K562 (cell line): ENCODE measurements around the gene RPL36AL. TPM values are rescaled to one million over a fixed set of nuclear protein-coding genes. Genes with fewer than 3 reads are reported as not detected.
A peak's percentile ranks its signal among the peaks of the same experiment; 100 is the strongest.

Source experiments
- BHLHE40 ChIP-seq: IDR thresholded peaks from 2 replicates; pipeline ENCODE4 v1.6.1; 2011; ENCODE audit warnings: low read length, improper control_type of control experiment
- HDGF ChIP-seq: fragments of 450-650 bp; IDR thresholded peaks from 2 replicates; pipeline ENCODE4 v1.6.1; 2016
- HLTF ChIP-seq: fragments of 450-650 bp; IDR thresholded peaks from 2 replicates; pipeline ENCODE4 v1.6.1; 2016
- HMGN3 ChIP-seq: IDR thresholded peaks from 2 replicates; pipeline ENCODE4 v1.6.1; 2011; ENCODE audit warnings: borderline replicate concordance, low read depth, mild to moderate bottlenecking, mixed read lengths, low read length; ENCODE audit not compliant: insufficient read length; ENCODE audit errors: extremely low read depth
- HNRNPL ChIP-seq: fragments of 200-400 bp; formaldehyde crosslinking; IDR thresholded peaks from 2 replicates; pipeline ENCODE4 v1.6.1; 2017; ENCODE audit warnings: low read depth, mild to moderate bottlenecking, low read length
- HNRNPLL ChIP-seq: fragments of 200-400 bp; formaldehyde crosslinking; IDR thresholded peaks from 2 replicates; pipeline ENCODE4 v1.6.1; 2017; ENCODE audit warnings: low read length, low read depth, mild to moderate bottlenecking; ENCODE audit not compliant: poor library complexity, severe bottlenecking
- KDM4B ChIP-seq, 2 experiments: fragments of 450-650 bp in 1 of 2; sonication (generic) in 1 of 2; IDR thresholded peaks; 2 replicates each; pipeline ENCODE4 v1.6.1; 2016 to 2017; ENCODE audit warnings: borderline replicate concordance in 2 of 2, antibody characterized with exemption in 1 of 2, low read depth in 1 of 2, mild to moderate bottlenecking in 1 of 2
- MED1 ChIP-seq: sonication (generic); formaldehyde crosslinking; IDR thresholded peaks from 2 replicates; pipeline ENCODE4 v1.8.1; 2023; ENCODE audit warnings: missing genetic modification reagents, borderline replicate concordance
- NRF1 ChIP-seq, 2 experiments: fragments of 450-650 bp; IDR thresholded peaks in 1 of 2; conservative IDR thresholded peaks in 1 of 2; 2 replicates each; pipeline ENCODE4 v1.6.1; 2014; ENCODE audit warnings: mild to moderate bottlenecking in 2 of 2
- RBM25 ChIP-seq: fragments of 200-400 bp; formaldehyde crosslinking; IDR thresholded peaks from 2 replicates; pipeline ENCODE4 v1.6.1; 2018; ENCODE audit warnings: low read length, low read depth, moderate library complexity; ENCODE audit not compliant: severe bottlenecking
- RNF2 ChIP-seq: sonication (generic); IDR thresholded peaks from 2 replicates; pipeline ENCODE4 v1.6.1; 2016
- SIN3B ChIP-seq: fragments of 450-650 bp; IDR thresholded peaks from 2 replicates; pipeline ENCODE4 v1.6.1; 2017; ENCODE audit warnings: low read depth, mild to moderate bottlenecking, moderate library complexity
- TOE1 ChIP-seq, 2 experiments: fragments of 450-650 bp in 1 of 2; sonication (generic) in 1 of 2; formaldehyde crosslinking in 1 of 2; IDR thresholded peaks; 2 replicates each; pipeline versions ENCODE4 v1.7.1 to v1.8.0; 2016 to 2022; ENCODE audit warnings: borderline replicate concordance in 2 of 2, mild to moderate bottlenecking in 2 of 2, antibody characterized with exemption in 1 of 2, inconsistent platforms in 1 of 2, low read depth in 1 of 2, missing genetic modification reagents in 1 of 2, moderate library complexity in 1 of 2
- ZNF143 ChIP-seq: sonication (generic); formaldehyde crosslinking; IDR thresholded peaks from 2 replicates; pipeline ENCODE4 v1.9.0; 2022; ENCODE audit warnings: mild to moderate bottlenecking, missing genetic modification reagents
- polyA plus RNA-seq, 8 experiments: library from polyadenylated mRNA; depleted of rRNA in 4 of 8; stranded (reverse) in 5 of 8; unstranded in 3 of 8; fragments of >200 nt; fragmentation: Nextera tagmentation in 2 of 8; fragmentation: Illumina TruSeq in 1 of 8; extraction: Ambion mirVana in 2 of 8; extraction: Trizol in 1 of 8; gene quantifications; 2 replicates each; pipeline versions ENCODE4 v1.2.1 to v1.2.3, GENCODE V29; 2011 to 2014; ENCODE audit warnings: inconsistent platforms in 1 of 8, missing spikeins in 1 of 8
- total RNA-seq, 7 experiments: library from RNA; depleted of rRNA in 6 of 7; stranded (reverse); fragments of >200 nt in 6 of 7; fragmentation: Illumina TruSeq in 2 of 7; extraction: Trizol in 2 of 7; gene quantifications; 2 replicates each; pipeline versions ENCODE4 v1.2.1 to v1.2.3, GENCODE V29; 2011 to 2021; ENCODE audit warnings: low replicate concordance in 1 of 7
- TF ChIP-seq, protein P1 (sequence below): sonication (generic); formaldehyde crosslinking; IDR thresholded peaks from 2 replicates; pipeline ENCODE4 v1.4.0; 2020; ENCODE audit warnings: mild to moderate bottlenecking, missing genetic modification reagents

RPL36AL gene
- total and polyA plus RNA-seq, 9 of the 15 experiments (the other 6 are each of a cell fraction or from before 2014, with no cell fraction given) = 146 to 674 (median 360) TPM

DNA sequence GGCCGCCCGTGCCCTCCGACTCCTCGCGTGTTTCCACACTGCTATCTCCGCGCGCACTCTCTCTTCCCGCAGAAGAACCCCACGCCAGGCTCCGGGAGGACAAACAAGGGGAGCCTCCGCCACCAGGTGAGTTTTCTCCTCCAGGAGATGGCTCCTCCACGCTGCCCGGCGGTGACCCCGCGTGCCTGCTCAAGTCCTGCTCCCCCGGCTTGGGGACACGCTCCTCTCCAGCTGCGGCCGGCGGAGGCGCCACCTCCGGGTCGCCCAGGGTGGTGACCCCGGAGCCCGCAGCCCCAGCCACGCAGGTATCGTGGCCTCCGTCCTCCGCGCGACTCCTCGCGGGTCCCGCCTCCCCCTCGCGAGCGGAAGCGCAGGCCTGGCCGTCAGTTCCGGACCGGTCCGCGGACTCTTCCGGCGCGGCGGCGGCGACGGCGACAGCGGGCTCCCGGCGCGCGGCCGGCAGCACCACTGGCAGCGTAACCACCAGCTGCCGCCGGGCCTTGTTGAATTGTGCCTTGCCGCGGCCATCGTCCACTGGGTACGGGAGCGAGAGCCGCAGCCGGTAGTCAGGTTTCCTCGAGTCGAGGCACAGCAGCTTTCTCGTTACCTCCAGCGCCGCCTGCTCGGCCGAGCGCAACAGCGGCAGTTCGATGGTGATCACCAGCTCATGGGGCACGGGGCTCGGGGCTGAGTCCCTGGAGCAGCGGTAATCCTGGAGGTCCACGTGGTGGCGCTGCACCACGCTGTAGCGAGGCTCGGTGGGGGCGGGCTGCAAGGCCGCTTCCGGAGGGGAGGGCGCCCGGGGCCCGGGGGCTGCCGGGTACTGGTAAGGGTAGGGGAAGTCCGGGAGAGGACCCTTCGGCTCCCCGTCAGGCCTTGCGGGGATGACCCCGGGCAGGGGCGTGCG lies 13.5 kb upstream of the RPL36AL start (continued):
- TF ChIP-seq HNRNPL (no peak), ZNF143 (0 out of 2 replicates have a peak, but pooled peaks have one; percentile 61), RNF2 (peak; percentile 66), KDM4B (IDR thresholded peaks at IDR 0.05; ENCODE audit: borderline replicate concordance in 2 of 2, low read depth in 1 of 2) (peak in 1 of 2 experiments; percentile 40; a peak in 1 of 4 replicates), TOE1 (IDR thresholded peaks at IDR 0.05; ENCODE audit: borderline replicate concordance) (peak; percentile 39; the same call in 1 of the 2 replicates), TOE1 (CRISPR knock-in tag; IDR thresholded peaks at IDR 0.05; ENCODE audit: borderline replicate concordance, low read depth) (no peak), HDGF (no peak), HNRNPLL (peak; percentile 96), MED1 (CRISPR knock-in tag) (no peak), BHLHE40 (peak; percentile 15; the same call in 1 of the 2 replicates), NRF1 (conservative IDR thresholded peaks at IDR 0.05 in 1 of 2, IDR thresholded peaks at IDR 0.05 in 1 of 2) (no peak), SIN3B (peak; percentile 75), RBM25 (peak; percentile 15), HMGN3 (peak; percentile 61), HLTF (no peak)
- TF ChIP-seq, protein P1, sequence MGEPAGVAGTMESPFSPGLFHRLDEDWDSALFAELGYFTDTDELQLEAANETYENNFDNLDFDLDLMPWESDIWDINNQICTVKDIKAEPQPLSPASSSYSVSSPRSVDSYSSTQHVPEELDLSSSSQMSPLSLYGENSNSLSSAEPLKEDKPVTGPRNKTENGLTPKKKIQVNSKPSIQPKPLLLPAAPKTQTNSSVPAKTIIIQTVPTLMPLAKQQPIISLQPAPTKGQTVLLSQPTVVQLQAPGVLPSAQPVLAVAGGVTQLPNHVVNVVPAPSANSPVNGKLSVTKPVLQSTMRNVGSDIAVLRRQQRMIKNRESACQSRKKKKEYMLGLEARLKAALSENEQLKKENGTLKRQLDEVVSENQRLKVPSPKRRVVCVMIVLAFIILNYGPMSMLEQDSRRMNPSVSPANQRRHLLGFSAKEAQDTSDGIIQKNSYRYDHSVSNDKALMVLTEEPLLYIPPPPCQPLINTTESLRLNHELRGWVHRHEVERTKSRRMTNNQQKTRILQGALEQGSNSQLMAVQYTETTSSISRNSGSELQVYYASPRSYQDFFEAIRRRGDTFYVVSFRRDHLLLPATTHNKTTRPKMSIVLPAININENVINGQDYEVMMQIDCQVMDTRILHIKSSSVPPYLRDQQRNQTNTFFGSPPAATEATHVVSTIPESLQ (CRISPR knock-in tag) = 0 out of 2 replicates have a peak, but pooled peaks have one; percentile 83
